GM12865 (cell line): ENCODE results near the gene C2CD4D.

ENCODE experiments used
- DNase-seq: peaks from one replicate; pipeline ENCODE4 v3.0.0; 2010; ENCODE audit warnings: low read depth
- H3K4me3 ChIP-seq: 2 replicates; pipeline ENCODE4 v1.5.1; 2011; ENCODE audit warnings: mild to moderate bottlenecking, low read depth, low read length, control low read depth
- CTCF ChIP-seq: IDR thresholded peaks from 2 replicates; pipeline ENCODE4 v1.5.1; 2011; ENCODE audit warnings: low read length, control low read depth, low read depth, inconsistent platforms; ENCODE audit not compliant: insufficient read depth; ENCODE audit errors: missing control alignments

Gene C2CD4D

GRCh38 chr1:151864411-151864810 lies 24.8 kb upstream of the C2CD4D start:
- no peak overlapping the region for H3K4me3 ChIP-seq
- no peak for DNase-seq
- no peak for TF ChIP-seq CTCF

GRCh38 chr1:151862604-151863003 lies 23.0 kb upstream of the C2CD4D start:
- no peak overlapping the region for H3K4me3 ChIP-seq
- TF ChIP-seq CTCF, result no peak
- DNase-seq, result no peak

GRCh38 chr1:151860504-151861187 lies 21.0 kb upstream of the C2CD4D start:
- DNase-seq, result no peak
- no peak overlapping the region for H3K4me3 ChIP-seq
- no peak for TF ChIP-seq CTCF

GRCh38 chr1:151859891-151860293 lies 20.3 kb upstream of the C2CD4D start:
- no peak overlapping the region for H3K4me3 ChIP-seq
- DNase-seq, result no peak
- no peak for TF ChIP-seq CTCF

GRCh38 chr1:151858886-151859665 lies 19.5 kb upstream of the C2CD4D start:
- no peak for DNase-seq
- no peak overlapping the region for H3K4me3 ChIP-seq
- no peak for TF ChIP-seq CTCF

GRCh38 chr1:151858030-151858746 lies 18.6 kb upstream of the C2CD4D start:
- TF ChIP-seq CTCF, result no peak
- no peak overlapping the region for H3K4me3 ChIP-seq
- no peak for DNase-seq
